NCI-H2196 treated with DMSO at 0.1 percent for 48 hours (cell line): ENCODE data around the gene CXorf66.
"Not testable (repeated sequence)": the region's sequence is repeated elsewhere in the genome, so short reads cannot be mapped to it uniquely, and the experiment has no call there.

Experiments used
- DNase-seq: peaks from one replicate; lab custom pipeline; 2025; ENCODE audit not compliant: unreplicated experiment; lab: John Stamatoyannopoulos, UW

Gene CXorf66, protein sequence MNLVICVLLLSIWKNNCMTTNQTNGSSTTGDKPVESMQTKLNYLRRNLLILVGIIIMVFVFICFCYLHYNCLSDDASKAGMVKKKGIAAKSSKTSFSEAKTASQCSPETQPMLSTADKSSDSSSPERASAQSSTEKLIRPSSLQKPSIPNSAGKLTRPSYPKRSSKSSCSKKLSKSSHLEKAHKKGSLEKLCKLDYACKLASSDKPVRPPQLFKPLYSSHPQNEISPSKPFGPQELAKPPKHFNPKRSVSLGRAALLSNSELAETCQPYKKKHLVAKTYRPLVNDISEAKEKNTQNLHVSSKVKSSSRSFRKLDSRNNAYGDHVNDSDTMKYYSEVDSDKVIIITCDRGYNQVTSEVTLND

DNA sequence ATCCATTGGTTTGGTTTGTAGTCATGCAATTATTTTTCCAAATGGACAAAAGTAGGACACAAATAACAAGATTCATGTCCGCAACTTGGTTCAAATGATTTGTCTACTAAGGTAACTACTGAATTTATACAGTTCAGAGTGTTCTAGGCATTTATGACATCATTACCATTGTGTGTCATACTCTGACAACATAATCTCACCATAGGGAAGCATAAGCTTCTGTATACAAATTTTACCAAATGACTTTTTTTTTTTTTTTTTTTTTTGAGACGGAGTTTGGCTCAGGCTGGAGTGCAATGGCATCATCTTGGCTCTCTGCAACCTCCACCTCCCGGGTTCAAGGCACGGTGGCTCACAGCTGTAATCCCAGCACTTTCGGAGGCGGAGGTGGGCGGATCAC is at the start of gene CXorf66:
Gene CXorf66 (minus strand): TSS at position 101 of the 400 bp plus-strand sequence. CDS start 25 bp downstream, at position 76.
- DNase-seq = no peak

DNA sequence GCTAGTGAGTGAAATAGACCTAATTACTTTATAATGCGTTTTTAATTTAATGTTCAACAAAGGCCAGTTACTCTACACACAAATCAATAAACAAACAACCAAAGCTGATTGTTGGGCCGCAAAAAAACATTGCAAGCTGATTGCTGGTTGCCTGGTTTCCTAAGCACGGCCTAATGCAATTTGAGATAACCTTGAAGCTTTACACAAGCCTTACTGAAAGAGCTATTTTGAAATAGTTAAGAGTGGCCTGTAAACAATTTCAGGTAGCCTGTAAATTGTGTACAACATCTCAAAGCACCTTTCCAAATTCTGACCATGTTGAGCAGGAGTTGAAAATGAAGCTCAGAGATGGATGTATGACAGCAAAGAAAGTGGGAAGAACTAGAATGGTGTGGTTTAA is 17.5 kb upstream of the CXorf66 start:
- DNase-seq = no peak

DNA sequence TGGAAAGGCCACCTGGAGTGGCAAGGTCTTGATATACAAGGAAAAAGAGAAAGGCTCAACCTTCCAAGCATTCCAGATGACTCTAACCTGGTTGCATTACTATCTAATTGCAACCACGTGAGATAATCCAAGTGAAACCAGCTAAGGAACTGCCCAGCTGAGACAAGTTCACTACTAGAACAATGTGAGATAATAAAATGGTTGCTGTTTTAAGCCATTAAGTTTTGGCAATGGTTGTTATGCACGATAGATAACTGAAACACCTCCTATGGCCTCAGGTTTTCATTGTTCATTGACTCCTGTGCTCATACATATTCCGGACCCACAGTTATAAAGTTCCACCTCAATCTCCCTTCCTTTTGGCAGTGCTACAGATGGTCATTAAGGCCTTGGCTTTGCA is 9.2 kb upstream of the CXorf66 start:
- no peak for DNase-seq

DNA sequence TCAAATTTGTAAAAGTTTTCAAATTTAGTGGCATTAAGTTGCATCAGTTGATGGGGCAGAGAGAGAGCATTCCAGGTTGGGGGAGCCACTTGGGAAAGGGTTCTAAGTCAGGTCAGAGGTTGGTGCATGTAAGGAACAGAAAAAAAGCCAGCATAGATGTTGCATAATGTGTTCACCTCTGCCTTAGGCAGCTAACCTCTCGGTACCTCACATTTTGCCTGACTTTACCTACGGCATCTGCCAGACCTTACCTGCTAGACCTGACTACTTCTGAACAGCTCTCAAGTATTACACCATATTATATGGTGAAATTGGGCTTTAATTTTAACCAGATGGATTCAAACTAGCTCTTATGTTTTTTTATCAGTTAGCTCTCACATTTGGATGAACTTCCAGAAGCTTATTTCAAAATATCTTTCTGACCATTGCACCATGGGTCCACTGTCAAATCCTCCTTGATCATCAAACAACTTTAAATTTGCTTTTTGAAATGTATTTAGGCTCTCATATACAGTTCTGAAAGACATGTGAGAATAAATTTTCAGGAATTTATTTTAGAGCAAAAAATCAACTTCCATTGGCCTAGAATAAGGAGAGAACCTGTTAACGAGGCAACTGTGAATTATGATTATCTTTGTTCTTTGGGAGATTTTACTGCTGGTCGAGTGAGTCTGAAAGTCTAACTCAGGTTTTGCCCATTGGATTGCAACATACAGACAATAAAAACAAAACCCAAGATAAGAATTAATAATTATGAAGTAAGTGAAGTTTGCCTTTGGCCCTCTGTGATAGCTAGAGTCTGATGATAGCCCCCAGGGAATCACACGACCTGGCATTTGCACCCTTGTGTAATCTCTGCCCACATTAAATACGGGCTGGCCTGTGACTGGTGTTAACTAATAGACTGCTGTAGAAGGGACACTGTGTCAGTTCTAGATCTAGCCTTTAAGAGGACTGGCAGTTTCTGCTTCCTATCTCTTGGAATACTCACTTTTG is 7.6 kb upstream of the CXorf66 start:
- no peak for DNase-seq

DNA sequence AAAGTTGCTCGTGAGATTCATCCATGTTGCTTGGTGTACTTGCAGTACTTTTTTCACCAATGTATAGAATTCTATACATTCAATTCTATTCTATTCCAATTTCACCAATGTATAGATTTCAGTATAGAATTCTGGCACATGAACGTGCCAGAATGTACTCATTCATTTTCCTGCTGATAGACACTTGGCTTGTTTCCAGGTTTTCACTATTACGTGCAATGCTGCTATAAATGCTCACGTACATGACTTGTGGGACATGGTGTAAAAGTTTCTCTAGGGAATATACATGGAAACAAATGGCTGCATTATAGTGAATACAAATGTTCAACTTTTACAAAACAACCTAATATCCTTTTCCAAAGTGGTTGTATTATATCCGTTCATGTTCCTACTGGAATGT is 6.8 kb upstream of the CXorf66 start:
- DNase-seq = no peak

DNA sequence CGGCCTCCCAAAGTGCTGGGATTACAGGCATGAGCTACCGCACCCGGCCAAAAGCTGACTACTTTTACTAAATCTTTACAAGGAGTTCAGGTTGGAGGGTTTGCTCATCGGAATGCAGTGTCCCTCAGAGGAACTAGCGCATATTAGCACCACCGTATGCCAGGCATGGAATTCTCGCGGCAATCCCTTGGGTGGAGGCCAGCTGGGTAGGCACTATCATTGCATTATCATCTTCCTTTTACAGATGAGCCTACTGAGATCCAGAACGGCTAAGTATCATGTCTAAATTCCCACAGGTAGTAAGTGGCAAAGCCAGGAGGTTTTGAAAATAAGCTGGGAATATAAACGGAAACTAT is 6.1 kb upstream of the CXorf66 start:
- no peak for DNase-seq

DNA sequence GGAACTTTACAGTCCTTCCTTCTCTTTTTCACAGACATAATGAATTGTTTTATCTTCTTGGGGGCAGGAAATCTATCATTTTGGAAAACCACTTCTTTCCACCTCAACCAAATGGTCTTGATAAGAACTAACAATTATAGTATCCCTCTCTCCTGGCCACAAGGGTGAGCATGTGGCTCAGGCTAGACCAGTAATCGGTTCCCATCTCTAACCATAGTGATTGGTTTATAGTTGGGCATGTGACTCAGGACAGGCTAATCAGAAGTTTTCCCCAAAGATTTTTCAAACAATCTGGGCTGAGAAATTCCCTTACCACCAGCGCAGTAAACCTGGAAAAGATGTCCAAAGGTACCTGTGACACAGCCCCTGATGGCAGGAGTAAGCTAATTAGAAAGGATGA is 4.0 kb upstream of the CXorf66 start:
- no peak for DNase-seq

DNA sequence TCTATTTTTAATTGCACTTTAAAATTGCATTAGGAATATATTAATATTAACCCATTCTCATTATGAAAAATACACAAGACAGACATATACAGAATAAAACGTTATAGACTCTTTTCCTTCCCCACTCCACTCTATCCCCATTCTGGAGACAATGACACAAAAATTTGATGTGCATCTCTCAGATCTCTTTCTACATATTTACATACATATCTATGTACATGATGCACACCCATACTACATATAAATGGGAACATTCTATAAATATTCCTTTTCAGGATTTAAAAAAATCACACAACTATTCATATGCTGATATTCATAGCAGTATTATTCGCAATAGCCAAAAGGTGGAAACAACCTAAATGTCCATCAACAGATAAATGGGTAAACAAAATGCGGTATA is 2.4 kb upstream of the CXorf66 start:
- no peak for DNase-seq

DNA sequence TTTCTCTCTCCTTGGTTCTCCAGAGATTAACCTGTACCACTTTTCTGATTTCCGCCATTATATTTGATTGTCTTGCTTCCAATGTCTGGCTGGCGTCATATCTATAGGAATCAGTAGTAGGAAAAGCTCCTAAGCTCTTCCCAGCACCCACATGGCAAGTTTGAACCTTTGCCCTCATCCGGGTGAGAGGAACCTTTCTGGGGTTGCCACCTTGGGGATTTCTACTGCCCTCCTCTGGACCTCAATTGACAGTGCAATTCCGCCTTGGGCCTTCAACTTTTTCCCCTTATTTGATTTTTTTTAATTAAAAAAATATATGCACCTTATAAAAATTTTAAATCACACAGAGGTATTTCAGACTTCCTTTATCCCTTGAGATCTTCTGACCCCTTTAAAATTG is 2.0 kb upstream of the CXorf66 start:
- no peak for DNase-seq

DNA sequence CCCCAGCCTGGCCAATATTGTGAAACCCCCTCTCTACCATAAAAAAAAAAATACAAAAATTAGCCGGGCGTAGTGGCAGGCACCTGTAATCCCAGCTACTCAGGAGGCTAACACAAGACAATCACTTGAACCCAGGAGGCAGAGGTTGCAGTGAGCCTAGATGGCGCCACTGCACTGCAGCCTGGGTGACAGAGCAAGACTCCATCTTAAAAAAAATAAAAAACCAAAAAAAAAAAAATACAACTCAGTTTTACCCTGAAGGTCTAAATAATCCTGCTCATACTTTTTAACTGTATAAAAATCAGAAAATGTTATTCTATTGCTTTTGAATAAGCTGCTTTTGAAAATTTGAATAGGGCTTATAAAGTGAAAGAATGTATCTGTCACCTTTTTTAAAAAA is 838 bp upstream of the CXorf66 start:
- DNase-seq = not testable (repeated sequence)

DNA sequence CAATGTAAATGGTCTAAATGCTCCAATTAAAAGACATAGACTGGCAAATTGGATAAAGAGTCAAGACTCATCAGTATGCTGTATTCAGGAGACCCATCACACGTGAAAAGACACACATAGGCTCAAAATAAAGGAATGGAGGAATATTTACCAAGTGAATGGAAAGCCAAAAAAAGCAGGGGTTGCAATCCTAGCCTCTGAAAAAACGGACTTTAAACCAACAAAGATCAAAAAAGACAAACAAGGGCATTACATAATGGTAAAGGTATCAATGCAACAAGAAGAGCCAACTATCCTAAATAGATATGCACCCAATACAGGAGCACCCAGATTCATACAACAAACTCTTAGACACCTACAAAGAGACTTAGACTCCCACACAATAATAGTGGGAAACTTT is 4.2 kb downstream of the CXorf66 start:
- not testable (repeated sequence) for DNase-seq

DNA sequence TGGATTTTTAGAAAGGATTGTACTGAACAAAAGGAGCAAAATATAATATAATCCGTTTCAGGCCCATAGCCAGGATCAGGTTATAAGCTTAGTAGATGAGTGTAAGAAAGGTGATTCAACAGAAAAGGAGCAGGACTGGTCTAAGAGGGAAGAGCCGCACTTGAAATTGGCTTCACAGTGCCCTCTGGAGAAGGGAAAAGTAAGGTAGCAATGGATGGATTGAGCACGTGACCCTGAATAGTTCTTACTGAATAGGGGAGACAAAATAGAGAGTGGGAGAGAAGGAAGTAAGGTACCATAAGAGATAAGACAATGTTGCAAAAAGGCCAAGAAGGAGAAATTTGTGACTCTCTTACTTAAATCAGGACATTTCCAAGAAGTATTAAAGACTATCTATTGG is 15.6 kb downstream of the CXorf66 start:
- no peak for DNase-seq

DNA sequence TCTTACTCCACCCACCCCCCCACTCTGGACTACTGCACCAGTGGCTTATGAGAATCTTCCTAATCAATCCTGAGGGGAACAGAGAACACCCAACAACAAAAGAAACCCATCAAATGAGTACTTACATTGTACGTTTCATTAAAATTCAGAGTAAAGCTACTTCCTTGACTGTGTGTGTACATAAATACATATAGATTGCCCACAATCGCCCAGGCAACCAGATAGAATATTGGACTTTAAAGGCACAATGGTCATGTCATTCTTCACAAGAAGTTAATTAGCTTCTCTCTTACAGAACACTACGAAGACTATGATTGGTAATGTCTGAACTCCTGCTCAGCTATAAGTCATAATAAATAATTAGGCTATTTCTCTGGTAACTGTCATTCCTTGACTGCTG is 20.2 kb downstream of the CXorf66 start:
- DNase-seq = no peak

DNA sequence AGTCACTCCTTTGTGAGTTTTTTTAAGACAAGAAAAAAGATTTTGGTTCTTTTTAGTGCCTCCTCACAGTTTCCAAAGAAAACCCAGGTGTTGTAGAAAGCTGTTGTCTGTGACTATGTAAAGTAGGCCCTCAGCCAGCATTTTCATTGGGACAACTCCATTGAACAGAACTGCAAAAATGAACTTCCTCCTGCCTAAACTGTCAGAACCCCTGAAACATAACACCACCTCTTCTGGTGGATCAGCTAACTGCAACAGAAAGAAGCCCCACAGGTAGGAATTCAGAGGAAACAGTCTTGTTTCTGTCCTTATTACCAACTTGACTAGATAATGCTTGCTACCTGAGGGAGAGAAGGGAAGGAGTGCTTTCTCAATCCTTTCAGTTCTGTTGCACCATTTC is 29.1 kb downstream of the CXorf66 start:
- no peak for DNase-seq

DNA sequence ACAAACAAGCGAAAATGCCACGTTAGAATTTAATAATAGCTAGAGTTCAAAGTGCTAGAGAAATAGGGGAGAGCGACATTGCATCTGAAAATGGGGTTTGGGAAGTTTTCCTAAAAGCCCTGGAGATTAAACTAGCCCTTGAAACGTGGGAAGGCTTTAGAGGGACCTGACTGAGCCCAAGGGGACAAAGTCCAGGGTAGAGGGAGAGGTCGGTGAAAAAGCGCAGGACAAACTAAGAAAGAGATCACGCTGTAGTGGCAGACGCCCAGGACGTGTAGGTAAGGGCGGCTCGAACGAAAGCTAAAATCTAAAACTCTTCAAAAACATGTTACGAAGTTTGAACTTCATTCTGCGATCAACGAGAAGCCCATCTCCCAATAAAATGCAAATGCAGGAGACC is 31.4 kb downstream of the CXorf66 start:
- no peak for DNase-seq

DNA sequence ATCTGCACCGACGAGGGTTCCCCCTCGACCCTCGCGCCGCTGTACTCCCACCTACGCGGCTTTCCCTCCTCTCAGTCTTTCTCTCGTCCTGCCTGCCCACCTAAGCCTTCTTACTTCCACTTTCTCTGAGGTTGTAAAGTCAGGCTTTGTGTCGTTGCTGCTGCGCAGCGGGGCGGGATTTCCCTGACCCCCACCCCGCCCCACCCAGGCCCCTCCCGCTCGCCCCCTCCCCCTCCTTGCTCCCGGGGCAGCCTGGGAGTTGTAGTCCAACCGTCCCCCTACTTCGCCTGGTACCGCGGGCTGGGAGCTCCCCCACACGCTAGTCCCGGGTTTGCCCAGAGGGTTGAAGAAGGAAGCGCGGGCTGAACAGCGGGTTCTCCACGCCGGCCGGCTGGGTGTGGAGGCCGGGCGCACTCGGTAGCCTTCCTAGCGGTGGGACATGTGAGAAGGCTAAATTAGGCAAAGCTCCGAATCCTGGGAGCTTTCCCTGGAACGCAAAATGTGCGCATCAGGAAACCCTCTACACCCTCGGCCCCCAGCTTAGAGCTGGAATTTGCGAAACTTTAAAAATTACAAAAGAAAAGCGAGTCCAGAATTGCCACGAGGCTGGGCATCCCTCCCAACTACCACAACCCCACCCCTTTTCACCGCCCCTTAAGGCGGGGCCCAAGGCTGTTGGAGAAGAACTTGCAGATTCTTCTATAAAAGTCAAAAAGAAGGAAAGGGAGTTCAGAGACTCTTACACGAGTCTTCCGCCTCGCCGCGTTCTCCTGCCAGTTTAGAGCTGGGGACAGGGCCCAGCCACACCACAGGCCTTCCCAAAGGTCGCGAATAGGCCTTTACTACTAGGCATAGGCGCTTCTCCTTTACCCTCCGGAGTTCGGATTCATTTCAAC is 32.2 kb downstream of the CXorf66 start, which contains the start of gene ATP11C:
Gene ATP11C (minus strand): TSS at position 153 of the 896 bp plus-strand sequence. CDS start 1,011 bp downstream, outside the sequence.
- no peak for DNase-seq

DNA sequence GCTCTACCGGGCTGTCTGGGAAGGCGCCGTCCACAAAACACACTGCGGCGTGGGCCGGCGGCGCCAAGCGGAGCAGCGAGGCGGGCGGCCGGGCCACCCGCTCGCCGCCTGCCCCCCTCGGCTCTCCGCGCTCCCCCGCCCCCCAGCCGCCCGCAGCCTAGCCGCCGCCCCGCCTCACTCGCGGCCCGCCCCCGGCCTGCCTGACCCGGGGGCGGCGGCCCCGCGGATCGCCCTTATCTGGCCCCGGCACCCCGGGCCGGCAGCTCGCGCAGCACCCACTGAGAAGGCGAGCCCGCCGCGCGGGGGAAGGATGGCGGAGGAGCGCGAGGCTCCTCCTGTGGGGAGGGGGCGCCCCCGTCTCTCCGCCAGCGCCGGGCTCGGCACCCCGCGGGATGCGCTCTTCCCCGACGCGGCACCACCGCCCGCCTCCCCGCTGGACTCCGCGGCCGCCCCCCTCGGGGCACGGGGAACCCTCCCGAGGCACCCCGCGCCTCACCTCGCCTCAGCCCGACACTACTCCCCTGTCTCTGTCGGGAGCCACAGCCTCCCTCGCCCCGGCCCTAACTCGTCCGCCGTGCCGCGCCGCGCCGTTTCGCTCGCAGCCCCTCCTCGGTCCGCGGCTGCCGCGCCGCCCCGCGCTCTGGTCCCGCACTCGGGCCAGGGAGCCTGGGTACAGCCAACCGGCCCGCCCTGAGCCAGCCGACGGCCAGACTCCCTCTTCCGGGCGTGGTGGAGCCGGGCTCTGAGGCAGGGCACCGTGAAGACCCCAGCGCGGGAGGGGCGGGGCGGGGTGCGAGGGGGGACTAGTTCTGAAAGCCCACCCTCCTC is 33.0 kb downstream of the CXorf66 start:
- DNase-seq = no peak

DNA sequence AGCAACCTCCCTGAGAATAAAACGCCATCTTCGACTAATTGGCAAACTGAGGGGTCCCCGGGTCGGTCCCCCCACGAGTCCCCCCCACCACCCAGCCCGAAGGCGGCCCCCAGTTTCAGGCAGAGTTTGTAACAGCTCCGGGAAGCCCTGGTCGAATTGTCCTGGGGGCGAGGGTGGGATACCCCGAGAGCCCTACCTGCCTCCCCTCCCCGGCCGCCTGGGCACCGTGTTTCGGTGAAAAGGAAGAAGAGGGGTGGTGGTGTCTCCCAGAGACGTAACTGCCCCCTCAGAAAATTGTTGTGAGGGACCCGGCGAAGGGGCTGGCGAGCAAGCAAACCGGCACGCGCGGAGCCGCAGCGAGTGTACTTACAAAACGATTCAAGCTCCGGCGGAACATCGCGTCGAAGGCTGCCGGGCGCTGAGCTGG is 33.7 kb downstream of the CXorf66 start:
- DNase-seq = no peak

DNA sequence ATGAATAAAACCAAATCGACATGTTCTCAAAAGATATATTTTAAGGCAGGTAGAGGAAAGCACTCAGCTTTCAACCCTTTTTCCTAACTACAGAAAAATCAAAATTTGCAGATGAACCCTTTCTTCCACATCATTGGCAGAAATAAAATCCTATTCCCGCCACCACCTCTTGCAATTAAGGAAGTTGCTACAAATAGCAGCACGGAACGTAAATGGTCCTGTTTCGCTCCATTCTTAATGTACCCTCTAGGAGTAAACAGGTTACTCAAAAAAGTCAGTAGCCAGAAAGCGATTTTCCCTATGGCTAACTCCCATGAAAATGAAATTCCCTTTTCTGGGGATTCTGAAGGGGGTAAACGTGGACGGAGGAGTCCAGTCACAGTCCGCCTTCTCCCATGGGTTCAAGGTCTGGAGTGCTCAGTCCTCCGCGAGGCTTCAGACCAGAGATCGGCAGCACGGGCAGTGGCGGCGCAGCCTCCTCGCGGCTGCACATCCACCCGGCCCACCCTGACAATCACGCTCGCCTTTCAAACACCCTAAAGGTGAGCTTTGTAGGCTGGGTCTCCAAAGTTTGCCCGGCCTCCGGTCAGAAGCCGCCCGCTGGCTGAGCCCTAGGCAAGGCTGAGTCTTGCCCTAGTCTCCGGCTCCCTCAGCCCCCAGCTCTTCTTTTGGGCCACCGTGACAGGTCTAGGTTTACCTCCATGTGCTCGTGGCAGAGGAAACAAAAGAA is 34.2 kb downstream of the CXorf66 start:
- no peak for DNase-seq
